GM19099 (cell line): Measurements from ENCODE around the gene TACR2.

Experiments
- POLR2A ChIP-seq: IDR thresholded peaks from 3 replicates; pipeline ENCODE4 v1.6.1; 2011; ENCODE audit warnings: low read depth; ENCODE audit not compliant: insufficient read length; ENCODE audit errors: extremely low read depth

The TACR2 gene

GRCh38 chr10:69359594-69359993 is 57.1 kb downstream of the TACR2 start:
- no peak for TF ChIP-seq POLR2A

GRCh38 chr10:69359148-69359547 is 57.6 kb downstream of the TACR2 start:
- no peak for TF ChIP-seq POLR2A

- TF ChIP-seq POLR2A, result no peak
Observed at GRCh38 chr10:69358148-69358795, 58.4 kb downstream of the TACR2 start.

- no peak for TF ChIP-seq POLR2A
Observed at GRCh38 chr10:69356187-69356586, 60.5 kb downstream of the TACR2 start.

GRCh38 chr10:69353977-69354635 is 62.6 kb downstream of the TACR2 start:
- no peak for TF ChIP-seq POLR2A
